Tibial nerve (tissue), 4 donors: ENCODE results near the gene TOMM22. TPM values are rescaled to one million over a fixed set of nuclear protein-coding genes. Genes with fewer than 3 reads are reported as not detected.

ENCODE experiments used
- DNase-seq, 2 donors: peaks; one replicate each; pipeline ENCODE4 v3.0.0-alpha.2; 2019; ENCODE audit warnings: low spot score in 2 of 2
- H3K27ac ChIP-seq, 4 donors: fragments of 200-600 bp; sonication (generic) in 3 of 4; one replicate each; pipeline ENCODE4 v1.5.1; 2017 to 2019; ENCODE audit warnings: mild to moderate bottlenecking in 1 of 4
- H3K27me3 ChIP-seq, 2 donors: fragments of 200-600 bp; sonication (generic) in 1 of 2; one replicate each; pipeline versions ENCODE4 v1.5.1 to v1.6.0; 2017 to 2019
- H3K36me3 ChIP-seq, 3 donors: fragments of 200-600 bp; sonication (generic); one replicate each; pipeline ENCODE4 v1.5.1; 2018 to 2019
- H3K4me1 ChIP-seq, 4 donors: fragments of 200-600 bp; sonication (generic) in 3 of 4; one replicate each; pipeline ENCODE4 v1.5.1; 2017 to 2019
- H3K4me3 ChIP-seq, 4 donors: fragments of 200-600 bp; sonication (generic) in 3 of 4; one replicate each; pipeline ENCODE4 v1.5.1; 2017 to 2019; ENCODE audit warnings: mild to moderate bottlenecking in 1 of 4, moderate library complexity in 1 of 4
- H3K9me3 ChIP-seq, 4 donors: fragments of 200-600 bp; sonication (generic) in 3 of 4; one replicate each; pipeline ENCODE4 v1.5.1; 2017 to 2019
- CTCF ChIP-seq, 5 experiments: fragments of 200-600 bp in 3 of 5; fragments of 450-650 bp in 2 of 5; sonication (generic) in 3 of 5; IDR thresholded peaks; one replicate each; pipeline ENCODE4 v1.5.1; 2016 to 2019; ENCODE audit warnings: antibody characterized with exemption in 5 of 5, mild to moderate bottlenecking in 3 of 5, moderate library complexity in 2 of 5
- EP300 ChIP-seq, 2 donors: sonication (generic); formaldehyde crosslinking; IDR thresholded peaks; one replicate each; pipeline ENCODE4 v1.6.1; 2017; ENCODE audit warnings: antibody characterized with exemption in 2 of 2, mild to moderate bottlenecking in 1 of 2
- POLR2A ChIP-seq, 2 donors: fragments of 450-650 bp; IDR thresholded peaks; one replicate each; pipeline ENCODE4 v1.6.1; 2017; ENCODE audit warnings: antibody characterized with exemption in 2 of 2, mild to moderate bottlenecking in 2 of 2, moderate library complexity in 2 of 2
- WGBS, 2 donors: methylation state at CpG; one replicate each; pipeline ENCODE4 v1.1.5; 2018; 5-methylcytosine and 5-hydroxymethylcytosine counted together
- total RNA-seq, 4 donors: library from RNA; depleted of rRNA; stranded (reverse); fragments of >200 nt; gene quantifications; one replicate each; pipeline ENCODE4 v1.1.0, GENCODE V29; 2016

The TOMM22 gene
- total RNA-seq, 4 donors from 2014 or later = 23.1 to 28.5 (median 27.1) TPM

DNA sequence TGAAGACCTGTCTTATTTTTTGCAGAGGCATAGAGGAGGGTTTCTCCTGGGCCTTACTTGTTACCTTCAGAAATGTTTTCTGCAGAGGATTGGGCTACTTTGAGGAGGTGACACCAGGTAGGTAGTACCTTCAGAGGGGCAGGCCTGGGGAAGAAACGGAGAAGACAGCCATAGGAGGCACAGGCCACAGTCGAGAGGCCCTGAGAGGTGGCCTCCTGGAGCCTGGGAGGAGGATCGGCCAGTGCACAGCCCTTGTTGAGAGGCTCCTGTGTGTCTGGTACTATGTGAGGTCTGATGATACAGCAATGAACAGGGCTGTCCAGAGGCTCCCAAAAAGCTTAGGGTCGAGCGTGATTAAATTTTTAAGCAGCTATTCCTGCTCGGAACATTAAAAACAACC, 35.5 kb downstream of the TOMM22 start:
- TF ChIP-seq EP300 (IDR thresholded peaks at IDR 0.05) (no peak), POLR2A (IDR thresholded peaks at IDR 0.05) (no peak), CTCF (IDR thresholded peaks at IDR 0.05) (no peak)
- DNase-seq = no peak
- 88 to 95% methylated on average over 6 of the region's 6 CpGs for WGBS, 2 donors

GRCh38 chr22:38718414-38718813, 36.7 kb downstream of the TOMM22 start:
- TF ChIP-seq POLR2A (IDR thresholded peaks at IDR 0.05) = no peak
- peak in 1 of 2 donors; percentile 26 for TF ChIP-seq EP300 (IDR thresholded peaks at IDR 0.05)
- peak; percentile 45 to 62 (median 53) for TF ChIP-seq CTCF (IDR thresholded peaks at IDR 0.05)
- H3K27ac ChIP-seq = peak overlapping the region in 3 of 4 donors; percentile 42 to 86 (median 74)
- 19 to 22% methylated on average over 6 of the region's 6 CpGs for WGBS, 2 donors
- H3K27me3 ChIP-seq = no peaks in the 10 kb centered on the region
- no peaks in the 10 kb centered on the region for H3K9me3 ChIP-seq
- no peak overlapping the region for H3K4me3 ChIP-seq
- DNase-seq = no peak
- peaks cover 0 to 23% (median 3%) of the 10 kb centered on the region in 4 donors for H3K4me1 ChIP-seq
- H3K36me3 ChIP-seq = peaks cover 0 to 62% (median 34%) of the 10 kb centered on the region in 3 donors

More for the DNA sequence above, 35.5 kb downstream of the TOMM22 start:
- Histone ChIP-seq H3K27me3 (no peaks in the 10 kb centered on the region), H3K4me3 (no peak overlapping the region), H3K36me3 (peaks cover 0 to 50% (median 23%) of the 10 kb centered on the region in 3 donors), H3K4me1 (peaks cover 0 to 31% (median 6%) of the 10 kb centered on the region in 4 donors), H3K9me3 (no peaks in the 10 kb centered on the region), H3K27ac (peak overlapping the region in 1 of 4 donors; percentile 74)

GRCh38 chr22:38719196-38719595, 37.4 kb downstream of the TOMM22 start:
- Histone ChIP-seq H3K4me3 (no peak overlapping the region), H3K36me3 (peaks cover 0 to 70% (median 40%) of the 10 kb centered on the region in 3 donors), H3K4me1 (peaks cover 0 to 16% (median 3%) of the 10 kb centered on the region in 4 donors), H3K27me3 (no peaks in the 10 kb centered on the region), H3K27ac (peak overlapping the region in 3 of 4 donors; percentile 42 to 86 (median 74)), H3K9me3 (no peaks in the 10 kb centered on the region)
- no peak for DNase-seq
- TF ChIP-seq POLR2A (IDR thresholded peaks at IDR 0.05) (no peak), CTCF (IDR thresholded peaks at IDR 0.05) (no peak), EP300 (IDR thresholded peaks at IDR 0.05) (no peak)
- WGBS, 2 donors = 83 to 90% methylated on average over 6 of the region's 6 CpGs

- no peak overlapping the region for H3K4me3 ChIP-seq
- DNase-seq = no peak
- 87 to 92% methylated on average over 3 of the region's 3 CpGs for WGBS, 2 donors
- peaks cover 0 to 79% (median 51%) of the 10 kb centered on the region in 3 donors for H3K36me3 ChIP-seq
- H3K4me1 ChIP-seq = peaks cover 0 to 16% (median 3%) of the 10 kb centered on the region in 4 donors
- no peaks in the 10 kb centered on the region for H3K9me3 ChIP-seq
- H3K27ac ChIP-seq = no peak overlapping the region
- no peak for TF ChIP-seq CTCF (IDR thresholded peaks at IDR 0.05)
- TF ChIP-seq POLR2A (IDR thresholded peaks at IDR 0.05) = no peak
- no peak for TF ChIP-seq EP300 (IDR thresholded peaks at IDR 0.05)
- H3K27me3 ChIP-seq = no peaks in the 10 kb centered on the region
Observed at GRCh38 chr22:38720350-38720749, 38.6 kb downstream of the TOMM22 start.

- TF ChIP-seq CTCF (IDR thresholded peaks at IDR 0.05) = no peak
- TF ChIP-seq EP300 (IDR thresholded peaks at IDR 0.05) = no peak
- no peak for TF ChIP-seq POLR2A (IDR thresholded peaks at IDR 0.05)
- 89 to 92% methylated on average over 7 of the region's 7 CpGs for WGBS, 2 donors
- Histone ChIP-seq H3K27ac (no peak overlapping the region), H3K4me3 (no peak overlapping the region), H3K9me3 (no peaks in the 10 kb centered on the region), H3K27me3 (no peaks in the 10 kb centered on the region), H3K36me3 (peaks cover 6 to 79% (median 53%) of the 10 kb centered on the region in 3 donors), H3K4me1 (peaks cover 0 to 16% (median 3%) of the 10 kb centered on the region in 4 donors)
- no peak for DNase-seq
Observed at GRCh38 chr22:38721551-38721950, 39.8 kb downstream of the TOMM22 start.
